GM03348 (cell line): ENCODE measurements around the gene FAM25C.
"Not testable (repeated sequence)": the region's sequence is repeated elsewhere in the genome, so short reads cannot be mapped to it uniquely, and the experiment has no call there.

ENCODE experiments used
- DNase-seq: peaks from one replicate; pipeline ENCODE4 v3.0.0; 2012; ENCODE audit warnings: low spot score

The FAM25C gene

GRCh38 chr10:47999691-48000090 is at the start of gene FAM25C:
FAM25C (minus strand) TSS chr10:47999791; CDS start chr10:47999765, 26 bp downstream.
- not testable (repeated sequence) for DNase-seq

- DNase-seq: not testable (repeated sequence)
Measured at GRCh38 chr10:48044557-48044956, 45.0 kb upstream of the FAM25C start.

- DNase-seq: not testable (repeated sequence)
Measured at GRCh38 chr10:48031390-48031789, 31.8 kb upstream of the FAM25C start.

DNA sequence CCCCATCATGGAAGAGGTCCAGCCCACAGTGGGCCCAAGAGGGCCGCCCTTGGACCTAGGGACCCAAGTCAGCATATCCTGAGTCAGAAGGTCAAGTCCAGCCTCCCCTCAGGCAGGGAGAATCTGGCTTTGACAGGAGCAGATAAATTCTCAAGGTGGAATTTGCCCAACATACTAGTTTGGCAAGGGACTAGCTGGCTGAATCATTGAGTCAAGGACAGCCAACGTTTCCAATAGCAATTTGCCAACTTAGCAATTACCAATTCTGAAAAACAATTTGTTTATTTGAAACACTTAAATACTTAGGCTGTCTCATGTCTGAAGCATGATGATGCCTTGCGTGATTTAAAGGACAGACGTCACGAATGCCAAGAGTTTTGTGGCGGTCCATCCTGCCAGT is 2.7 kb upstream of the FAM25C start:
- not testable (repeated sequence) for DNase-seq

GRCh38 chr10:47994045-47994444 is 5.5 kb downstream of the FAM25C start:
- DNase-seq: not testable (repeated sequence)

DNA sequence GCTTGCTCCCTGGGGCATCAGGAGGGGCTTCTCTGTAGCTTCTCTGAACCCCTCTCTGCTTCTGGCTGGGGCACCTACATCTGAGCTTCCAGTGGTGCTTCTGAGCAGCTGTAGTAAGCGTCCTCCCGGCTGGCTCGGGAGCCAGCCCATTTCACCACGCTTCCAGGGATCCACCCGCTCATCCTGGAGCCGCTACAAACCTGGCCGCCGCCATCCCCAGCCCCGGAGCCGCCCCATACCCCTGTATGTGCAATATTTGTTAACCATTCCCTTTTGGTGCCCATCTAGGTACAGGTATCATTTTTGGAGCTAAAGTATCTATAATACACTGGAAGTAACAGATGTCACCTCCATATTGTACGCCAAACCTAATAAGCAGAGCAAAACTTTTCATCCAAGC is 7.0 kb downstream of the FAM25C start:
- not testable (repeated sequence) for DNase-seq

DNA sequence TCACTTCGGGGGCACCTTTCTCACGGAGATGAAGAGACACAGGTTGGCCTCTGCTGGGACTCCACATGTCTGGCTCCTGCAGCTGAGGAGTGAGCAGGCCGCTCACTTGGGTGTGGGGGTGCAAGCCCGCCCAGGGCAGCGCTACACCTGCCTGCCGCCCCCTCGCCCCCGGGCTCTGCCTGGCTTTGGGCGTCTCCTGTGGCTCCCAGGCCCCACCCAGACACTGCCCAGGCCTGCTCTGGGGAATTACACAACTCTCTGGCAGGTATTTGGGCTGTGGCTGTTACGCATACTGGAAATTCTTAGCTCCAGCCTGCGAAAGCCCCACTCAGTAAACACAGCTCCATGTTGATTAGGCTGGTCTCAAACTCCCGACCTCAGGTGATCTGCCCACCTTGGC is 7.9 kb downstream of the FAM25C start:
- not testable (repeated sequence) for DNase-seq

DNA sequence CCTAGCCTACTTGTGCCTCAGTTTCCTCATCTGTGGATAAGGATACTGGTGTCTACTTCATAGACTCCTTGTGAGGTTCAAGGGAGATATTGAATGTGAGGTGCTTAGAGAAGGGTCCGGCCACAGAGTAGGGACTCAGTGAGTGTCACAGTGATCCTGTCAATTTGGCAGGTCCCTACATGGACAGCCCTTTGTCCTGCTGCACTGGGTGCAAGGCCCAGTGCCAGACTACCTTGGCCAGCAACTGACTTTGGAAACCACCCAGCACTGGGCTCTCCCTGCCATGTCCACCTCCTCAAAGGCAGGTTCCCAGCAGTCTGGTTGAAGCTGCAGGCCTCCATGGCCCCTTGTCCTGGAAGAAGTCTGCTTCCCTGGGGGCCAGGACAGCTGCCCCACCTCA is 9.5 kb downstream of the FAM25C start:
- DNase-seq: not testable (repeated sequence)

GRCh38 chr10:47989542-47989950 is 10.0 kb downstream of the FAM25C start:
- DNase-seq: not testable (repeated sequence)

- peak; percentile 16 for DNase-seq
Measured at GRCh38 chr10:47988718-47989541, 10.7 kb downstream of the FAM25C start.

- not testable (repeated sequence) for DNase-seq
Measured at GRCh38 chr10:47987952-47988351, 11.6 kb downstream of the FAM25C start.

DNA sequence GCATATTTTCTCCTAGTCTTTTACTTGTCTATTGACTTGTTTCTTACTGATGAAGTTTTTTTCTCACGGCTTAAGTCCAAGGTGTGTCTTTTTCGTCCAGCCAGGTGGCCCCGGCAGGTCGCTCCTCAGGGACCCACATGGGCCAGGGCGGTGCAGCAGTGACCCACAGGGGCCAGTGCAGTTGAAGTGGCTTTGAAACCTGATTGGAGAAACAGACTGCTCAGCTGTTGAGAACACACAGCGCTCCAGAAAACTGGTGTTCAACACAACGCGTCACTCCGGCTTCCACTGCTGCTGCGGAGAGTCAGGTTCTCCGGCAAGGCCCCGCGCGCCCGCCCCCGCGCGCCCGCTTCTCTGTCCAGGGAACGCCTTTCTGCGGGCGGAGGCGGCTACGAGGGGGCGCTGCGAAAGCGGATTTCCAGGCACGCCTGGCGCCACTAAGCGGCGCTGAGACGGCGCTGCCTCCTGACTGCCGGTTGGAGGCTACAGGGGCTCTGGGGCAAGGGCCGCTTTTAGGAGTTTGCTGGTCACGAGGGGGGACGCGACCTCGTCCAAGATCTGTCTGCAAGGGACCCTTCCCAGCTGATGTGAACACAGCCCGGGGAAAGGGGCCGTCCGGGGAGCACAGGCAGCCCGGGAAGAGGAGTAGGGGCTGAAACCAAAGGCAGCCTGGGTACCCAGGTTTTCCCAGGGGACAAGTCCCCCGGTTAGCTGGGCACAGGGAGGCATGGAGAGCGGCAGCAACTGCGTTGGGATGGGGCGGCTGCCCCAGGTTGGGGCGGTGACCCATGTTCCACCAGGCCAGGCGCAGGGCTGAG is 13.0 kb downstream of the FAM25C start:
- not testable (repeated sequence) for DNase-seq

GRCh38 chr10:47975409-47975808 is 24.2 kb downstream of the FAM25C start:
- not testable (repeated sequence) for DNase-seq

GRCh38 chr10:47973131-47973530 is 26.5 kb downstream of the FAM25C start:
- not testable (repeated sequence) for DNase-seq

GRCh38 chr10:47972077-47972476 is 27.5 kb downstream of the FAM25C start:
- not testable (repeated sequence) for DNase-seq

DNA sequence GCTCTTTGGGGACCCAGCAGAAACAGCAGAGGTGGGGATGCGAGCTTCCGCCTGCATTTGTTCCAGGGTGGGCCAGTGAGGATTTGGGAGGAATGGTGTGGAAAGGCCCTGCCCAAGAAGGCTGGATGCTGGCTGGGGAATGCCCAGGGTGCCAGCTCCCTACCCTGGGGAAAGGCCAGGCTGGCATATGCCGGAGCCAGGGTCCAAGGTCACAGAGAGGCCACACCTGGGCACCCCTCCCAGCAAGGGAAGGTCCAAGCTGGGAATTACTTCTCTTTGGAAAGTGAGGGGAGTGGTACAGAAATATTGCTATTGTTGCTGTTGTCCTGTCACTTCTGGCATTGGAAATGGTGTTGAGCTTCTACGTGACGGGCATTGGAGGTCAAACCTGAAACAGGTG is 28.0 kb downstream of the FAM25C start:
- not testable (repeated sequence) for DNase-seq

DNA sequence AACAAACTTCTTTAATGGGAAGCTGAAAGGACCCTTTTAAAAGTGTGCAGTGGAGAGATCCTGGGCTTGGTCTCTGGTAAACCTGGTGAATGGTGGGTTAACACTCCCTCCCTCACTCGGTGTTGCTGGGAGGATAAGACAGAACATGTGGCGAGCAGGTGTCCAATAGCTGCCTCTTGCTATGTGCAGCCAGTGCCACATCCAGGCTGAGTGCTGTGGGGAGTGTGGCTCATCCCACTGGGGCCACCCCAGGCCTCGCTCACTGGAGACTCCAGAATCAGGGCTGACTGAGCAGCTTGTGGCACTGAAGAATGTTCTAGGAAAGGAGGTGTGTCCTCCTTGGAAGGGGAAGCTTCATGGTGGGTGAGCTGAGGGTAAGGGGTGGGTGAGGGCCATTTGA is 29.5 kb downstream of the FAM25C start:
- DNase-seq: not testable (repeated sequence)

GRCh38 chr10:47968988-47969387 is 30.6 kb downstream of the FAM25C start:
- DNase-seq: not testable (repeated sequence)

- DNase-seq: not testable (repeated sequence)
Measured at GRCh38 chr10:47964280-47965063, 35.1 kb downstream of the FAM25C start.

- not testable (repeated sequence) for DNase-seq
Measured at GRCh38 chr10:47962785-47963184, 36.8 kb downstream of the FAM25C start.

GRCh38 chr10:47960699-47961098 is 38.9 kb downstream of the FAM25C start:
- DNase-seq: not testable (repeated sequence)

GRCh38 chr10:47959677-47960076 is 39.9 kb downstream of the FAM25C start:
- not testable (repeated sequence) for DNase-seq
